Fibroblast of mammary gland (primary cell): ENCODE measurements around the gene MORC1.

Experiments
- DNase-seq: peaks from one replicate; pipeline ENCODE4 v3.0.0-alpha.2; 2010; ENCODE audit warnings: low read depth
- H3K4me3 ChIP-seq: 2 replicates; pipeline ENCODE4 v1.5.1; 2011; ENCODE audit warnings: low read depth, mild to moderate bottlenecking, low read length, moderate library complexity; ENCODE audit not compliant: control insufficient read depth
- CTCF ChIP-seq: conservative IDR thresholded peaks from 2 replicates; pipeline ENCODE4 v1.5.1; 2011; ENCODE audit warnings: low read depth, low read length, inconsistent platforms; ENCODE audit not compliant: control insufficient read depth, insufficient read depth

The MORC1 gene

GRCh38 chr3:109117939-109118338 lies at the start of gene MORC1:
Gene MORC1 (minus strand): TSS chr3:109118134. CDS start chr3:109118059, 75 bp downstream.
- DNase-seq: no peak
- no peak for TF ChIP-seq CTCF
- no peak within 1 kb of the TSS for H3K4me3 ChIP-seq

- no peak for TF ChIP-seq CTCF
- no peak for DNase-seq
- no peak overlapping the region for H3K4me3 ChIP-seq
Measured at GRCh38 chr3:109165905-109166304, 48.0 kb upstream of the MORC1 start.

- DNase-seq: no peak
- TF ChIP-seq CTCF: no peak
- H3K4me3 ChIP-seq: no peak overlapping the region
Measured at GRCh38 chr3:109161487-109162123, 43.7 kb upstream of the MORC1 start.

GRCh38 chr3:109155828-109156227 lies 37.9 kb upstream of the MORC1 start:
- DNase-seq: no peak
- no peak overlapping the region for H3K4me3 ChIP-seq
- TF ChIP-seq CTCF: no peak

GRCh38 chr3:109154979-109155378 lies 37.0 kb upstream of the MORC1 start:
- DNase-seq: no peak
- no peak for TF ChIP-seq CTCF
- no peak overlapping the region for H3K4me3 ChIP-seq

- no peak for DNase-seq
- no peak overlapping the region for H3K4me3 ChIP-seq
- TF ChIP-seq CTCF: no peak
Measured at GRCh38 chr3:109152320-109152719, 34.4 kb upstream of the MORC1 start.

GRCh38 chr3:109149078-109149477 lies 31.1 kb upstream of the MORC1 start:
- no peak overlapping the region for H3K4me3 ChIP-seq
- DNase-seq: no peak
- no peak for TF ChIP-seq CTCF
